HG03280 (cell line): ENCODE results near the gene OBSCN.

Experiments
- ATAC-seq: cut with Tn5 transposase; IDR thresholded peaks from one replicate; pipeline ENCODE4 v1.9.1; 2021; ENCODE audit warnings: mild to moderate bottlenecking, moderate library complexity; ENCODE audit not compliant: unreplicated experiment

OBSCN gene

DNA sequence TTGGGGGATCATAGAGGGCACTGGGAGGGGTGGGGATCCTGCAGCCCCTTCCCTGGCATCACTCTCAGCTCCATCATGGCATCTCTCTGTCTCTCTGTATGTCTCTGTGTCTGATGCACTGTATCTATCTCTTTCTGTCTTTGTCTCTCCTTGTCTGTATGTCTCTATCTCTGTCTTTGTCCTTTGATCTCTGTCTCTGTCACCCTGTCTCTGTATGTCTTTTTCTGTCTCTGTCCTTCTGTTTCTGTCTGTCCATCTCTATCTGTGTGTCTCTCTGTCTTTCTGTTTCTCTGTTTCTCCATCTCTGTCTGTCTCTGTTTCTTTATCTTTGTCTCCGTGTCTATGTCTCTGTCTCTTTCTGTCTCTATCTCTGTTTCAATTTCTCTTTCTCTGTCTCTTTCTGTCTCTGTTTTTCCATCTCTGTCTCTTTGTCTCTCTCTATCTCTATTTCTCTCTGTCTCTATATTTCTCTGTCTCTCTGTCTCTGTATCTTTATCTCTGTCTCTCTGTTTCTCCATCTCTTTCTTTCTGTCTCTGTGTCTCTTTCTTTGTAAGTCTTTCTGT, 142.4 kb downstream of the OBSCN start:
- no peak for ATAC-seq

DNA sequence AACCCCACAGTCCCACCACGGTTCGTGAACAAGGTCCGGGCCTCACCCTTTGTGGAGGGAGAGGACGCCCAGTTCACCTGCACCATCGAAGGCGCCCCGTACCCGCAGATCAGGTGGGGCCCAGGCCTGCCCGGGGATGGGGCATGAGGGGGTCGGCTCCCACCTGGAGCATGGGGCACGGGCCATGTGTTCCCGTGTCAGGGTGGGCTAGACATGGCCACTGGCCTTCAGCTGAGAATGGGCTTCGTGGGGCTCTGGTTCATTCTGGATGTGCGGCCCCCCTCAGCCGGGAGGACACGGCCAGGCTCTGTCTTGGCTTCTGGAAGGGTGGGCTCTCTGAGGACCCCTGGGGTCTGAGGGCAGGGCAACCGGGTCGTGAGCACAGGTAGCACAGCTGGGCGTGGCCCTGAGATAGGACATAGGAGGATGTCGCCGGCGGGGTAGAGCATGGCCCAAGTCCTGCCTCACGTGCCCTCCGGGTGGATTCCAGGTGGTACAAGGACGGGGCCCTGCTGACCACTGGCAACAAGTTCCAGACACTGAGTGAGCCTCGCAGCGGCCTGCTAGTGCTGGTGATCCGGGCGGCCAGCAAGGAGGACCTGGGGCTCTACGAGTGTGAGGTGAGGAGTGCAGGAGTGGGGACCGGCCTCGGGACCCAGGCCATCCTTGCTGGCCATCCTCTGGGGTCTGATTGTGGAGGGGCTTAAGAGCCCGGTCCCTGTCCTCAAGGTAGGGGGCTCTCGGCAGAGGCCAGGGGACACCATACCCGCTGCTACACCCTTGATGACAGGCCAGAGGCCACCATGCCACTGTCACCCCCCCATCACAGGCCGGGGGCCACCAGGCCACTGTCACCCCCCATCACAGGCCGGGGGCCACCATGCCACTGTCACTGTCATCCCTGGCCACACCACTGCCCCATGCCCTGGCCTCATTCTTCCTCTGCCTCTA, 143.3 kb downstream of the OBSCN start:
- ATAC-seq, result no peak

DNA sequence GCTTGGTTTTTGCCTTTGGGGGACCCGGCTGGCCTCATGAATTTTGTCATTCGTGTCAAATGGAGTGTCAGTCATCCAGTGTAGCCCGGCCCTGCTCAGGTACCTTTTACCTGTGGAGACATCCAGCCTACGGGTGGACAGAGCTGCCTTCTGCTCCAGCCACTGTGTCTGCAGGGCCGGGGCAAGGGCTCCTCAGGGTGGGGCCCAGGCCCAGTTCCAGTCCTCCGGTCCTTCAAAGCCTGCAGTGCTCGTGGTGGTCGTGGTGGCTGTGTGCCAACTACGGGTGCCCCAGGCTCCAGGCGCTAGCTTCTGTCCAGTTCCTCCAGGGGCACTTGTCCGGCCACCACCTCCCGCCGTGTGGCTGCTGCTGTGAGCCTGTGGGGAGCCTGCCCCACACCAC, 144.0 kb downstream of the OBSCN start:
- ATAC-seq, result no peak

DNA sequence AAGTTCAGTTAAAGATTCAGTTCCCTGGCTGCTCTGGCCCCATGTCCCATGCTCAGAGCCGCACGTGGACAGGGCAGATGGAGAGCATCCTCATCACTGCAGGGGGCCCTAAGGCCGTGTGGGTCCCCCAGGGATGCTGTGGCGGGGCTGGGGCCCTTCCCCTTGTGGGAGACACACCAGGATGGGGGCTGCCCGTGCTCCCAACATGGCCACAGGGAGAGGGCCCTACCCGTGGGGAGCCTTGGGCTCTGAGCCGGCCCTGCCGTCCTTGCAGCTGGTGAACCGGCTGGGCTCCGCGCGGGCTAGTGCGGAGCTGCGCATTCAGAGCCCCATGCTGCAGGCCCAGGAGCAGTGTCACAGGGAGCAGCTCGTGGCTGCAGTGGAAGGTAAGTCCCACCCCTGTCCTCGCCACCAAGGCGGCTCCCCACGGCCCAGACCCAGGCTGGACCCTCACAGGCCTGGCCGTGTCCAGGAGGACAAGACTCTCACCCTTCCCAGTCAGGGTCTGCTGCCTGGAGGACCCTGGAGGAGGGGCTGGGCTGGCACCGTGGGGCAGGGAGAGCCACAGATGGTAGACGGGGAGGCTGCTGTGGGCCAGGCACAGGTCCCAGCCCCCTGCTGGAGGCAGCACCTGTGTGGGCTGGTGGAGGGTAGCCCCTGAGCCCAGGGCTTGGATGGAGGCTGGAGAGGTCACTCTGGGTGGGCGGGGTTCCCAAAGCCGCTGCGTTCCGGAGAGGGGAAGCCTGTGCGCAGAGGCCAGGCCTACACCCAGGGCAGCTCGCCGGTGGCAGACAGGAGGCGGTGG, 145.0 kb downstream of the OBSCN start:
- ATAC-seq, result no peak

DNA sequence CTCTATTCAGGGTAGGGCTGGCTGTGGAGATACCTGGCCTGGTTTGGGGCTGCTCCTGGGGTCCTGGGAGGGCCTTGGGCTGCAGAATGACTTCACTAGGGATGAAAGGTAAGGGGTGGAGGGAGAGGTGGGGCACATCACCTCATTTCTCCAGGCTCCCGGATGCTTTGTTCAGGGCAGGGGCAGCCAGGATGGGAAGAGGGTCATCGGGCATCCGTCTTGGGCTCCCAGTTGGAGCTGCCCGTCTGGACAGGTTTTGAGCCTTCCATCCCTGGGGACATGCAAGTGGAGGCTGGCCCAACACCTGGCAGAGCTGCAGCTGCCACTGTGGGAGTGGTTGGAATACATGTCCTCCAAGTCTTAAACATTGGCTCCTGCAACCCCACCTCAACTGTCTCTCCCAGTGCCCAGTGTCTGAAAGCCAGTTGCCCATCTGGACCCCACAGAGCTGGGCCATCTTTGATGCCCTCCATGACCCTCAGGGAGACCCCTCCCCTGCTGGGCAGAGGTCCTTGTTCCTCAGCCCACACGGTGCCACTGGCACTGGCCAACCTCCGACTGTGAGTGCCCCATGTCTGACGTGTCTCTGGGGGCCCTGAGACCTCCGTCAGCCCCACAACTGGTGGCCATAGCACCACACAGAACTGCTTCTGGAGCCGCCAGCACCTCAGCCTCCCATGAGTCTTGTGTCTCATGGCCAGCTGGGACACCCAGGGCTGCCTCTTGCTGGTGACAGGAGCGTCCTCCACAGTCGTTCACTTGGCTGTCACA, 145.9 kb downstream of the OBSCN start:
- ATAC-seq, result no peak

DNA sequence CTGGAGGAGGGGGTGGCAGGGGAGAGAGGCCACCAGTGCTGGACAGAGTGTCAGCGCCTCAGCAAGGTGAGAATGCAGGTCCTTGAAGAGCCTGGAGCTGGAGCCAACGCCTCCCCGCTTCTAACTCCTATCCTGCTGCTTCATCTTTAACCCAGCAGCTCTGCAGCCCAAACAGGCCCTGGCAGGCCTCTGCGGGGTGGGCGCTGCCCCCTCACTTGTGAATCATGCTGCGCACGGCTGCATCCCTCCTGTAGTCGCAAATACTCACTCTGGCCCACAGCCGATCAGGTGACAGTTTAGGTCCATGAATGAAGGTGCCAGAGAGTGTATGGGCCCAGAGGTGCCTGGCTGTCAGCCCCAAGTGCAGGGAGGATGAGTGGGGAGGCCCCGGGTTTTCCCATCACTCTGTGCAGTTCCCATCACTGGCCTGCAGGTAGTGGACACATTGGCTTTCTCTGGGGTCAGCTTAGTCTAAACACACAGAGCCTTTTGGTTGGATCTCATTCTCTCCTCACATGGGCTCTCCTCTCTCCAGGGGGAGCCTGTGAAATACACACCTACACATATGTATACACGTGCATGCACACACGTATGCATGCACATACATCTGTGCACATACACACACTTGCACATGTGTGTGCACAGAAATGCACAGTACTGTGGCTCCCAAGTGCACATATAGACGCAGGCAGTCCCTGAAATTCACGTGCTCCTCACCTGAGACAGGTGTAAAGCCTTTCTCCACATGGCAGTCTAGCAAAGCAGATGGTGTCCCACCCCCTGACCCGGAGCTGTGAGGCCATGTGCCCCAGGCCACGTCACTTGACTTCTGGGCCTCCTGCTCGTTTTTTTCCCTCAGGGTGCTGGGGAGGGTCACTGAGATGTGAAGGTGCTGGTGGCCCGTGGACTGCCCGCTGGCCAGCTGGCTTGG, 146.8 kb downstream of the OBSCN start:
- no peak for ATAC-seq

DNA sequence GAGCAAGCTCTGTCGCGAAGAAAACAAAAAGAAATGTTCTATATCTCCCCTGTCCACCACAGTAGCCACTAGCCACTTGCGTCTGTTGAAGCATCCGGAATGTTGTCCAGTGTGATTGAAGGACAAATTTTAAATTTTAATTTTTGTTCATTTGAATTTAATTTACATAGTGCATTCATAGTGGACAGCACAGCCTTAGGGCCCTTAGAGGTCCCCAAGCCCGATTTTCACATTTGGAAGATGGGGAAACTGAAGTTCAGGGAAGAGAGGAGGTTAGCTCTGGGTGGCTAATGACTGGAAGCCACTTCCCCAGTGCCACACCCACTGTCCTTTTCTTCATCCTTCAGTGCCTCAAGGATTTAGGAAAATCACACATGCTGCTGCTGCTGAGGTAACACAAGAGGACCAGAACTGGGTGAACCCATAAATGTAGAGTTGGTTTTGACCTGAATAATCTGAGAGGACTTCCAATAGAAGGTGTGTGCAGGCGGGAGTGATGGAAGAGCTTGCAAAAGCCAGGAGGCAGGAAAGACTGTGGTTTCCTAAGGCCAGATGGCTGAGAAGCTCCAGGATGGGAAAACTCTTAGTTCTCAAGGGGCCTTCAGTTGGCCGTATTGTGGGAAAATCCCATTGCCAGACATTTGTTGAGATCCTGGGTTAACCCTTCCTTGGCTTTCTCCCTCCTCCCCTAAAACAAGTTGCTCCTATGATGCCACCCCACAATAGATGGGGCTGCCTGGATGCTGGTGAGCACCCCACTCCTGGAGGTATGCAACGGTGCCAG, 149.2 kb downstream of the OBSCN start:
- ATAC-seq, result no peak

DNA sequence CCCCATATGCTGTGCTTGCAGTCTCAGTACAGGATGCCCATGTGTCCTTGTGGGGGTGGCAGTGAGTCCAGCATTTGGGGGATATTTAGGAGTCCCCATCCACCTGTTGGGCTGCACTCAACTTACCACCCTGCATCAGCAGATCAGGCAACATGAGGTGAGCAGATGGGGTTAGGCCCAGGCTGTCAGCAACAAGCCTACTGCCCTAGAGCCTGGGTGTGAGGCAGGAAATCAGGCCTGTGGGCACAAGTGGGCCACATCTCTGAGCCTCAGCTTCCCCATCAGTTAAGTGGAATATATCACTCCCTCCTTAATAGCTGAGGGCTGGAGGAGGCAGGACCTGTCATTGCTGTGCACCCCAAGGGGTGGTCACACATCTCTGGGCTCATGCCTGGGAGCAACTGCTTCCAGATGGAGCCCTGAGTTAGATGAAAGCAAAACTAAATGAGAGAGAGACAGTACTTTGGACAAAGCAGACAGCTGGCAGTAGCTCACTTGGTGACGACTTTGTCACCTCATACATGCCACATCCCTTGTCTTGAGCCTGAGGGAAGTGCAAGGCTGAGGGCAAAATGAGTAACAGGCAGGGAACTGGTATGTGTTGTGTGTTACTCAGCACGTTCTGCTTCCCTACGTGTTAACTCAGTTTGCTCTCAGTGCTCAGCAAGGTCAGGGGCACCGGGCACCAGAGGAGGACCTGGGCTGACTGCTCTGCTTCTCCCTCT, 150.4 kb downstream of the OBSCN start:
- no peak for ATAC-seq

DNA sequence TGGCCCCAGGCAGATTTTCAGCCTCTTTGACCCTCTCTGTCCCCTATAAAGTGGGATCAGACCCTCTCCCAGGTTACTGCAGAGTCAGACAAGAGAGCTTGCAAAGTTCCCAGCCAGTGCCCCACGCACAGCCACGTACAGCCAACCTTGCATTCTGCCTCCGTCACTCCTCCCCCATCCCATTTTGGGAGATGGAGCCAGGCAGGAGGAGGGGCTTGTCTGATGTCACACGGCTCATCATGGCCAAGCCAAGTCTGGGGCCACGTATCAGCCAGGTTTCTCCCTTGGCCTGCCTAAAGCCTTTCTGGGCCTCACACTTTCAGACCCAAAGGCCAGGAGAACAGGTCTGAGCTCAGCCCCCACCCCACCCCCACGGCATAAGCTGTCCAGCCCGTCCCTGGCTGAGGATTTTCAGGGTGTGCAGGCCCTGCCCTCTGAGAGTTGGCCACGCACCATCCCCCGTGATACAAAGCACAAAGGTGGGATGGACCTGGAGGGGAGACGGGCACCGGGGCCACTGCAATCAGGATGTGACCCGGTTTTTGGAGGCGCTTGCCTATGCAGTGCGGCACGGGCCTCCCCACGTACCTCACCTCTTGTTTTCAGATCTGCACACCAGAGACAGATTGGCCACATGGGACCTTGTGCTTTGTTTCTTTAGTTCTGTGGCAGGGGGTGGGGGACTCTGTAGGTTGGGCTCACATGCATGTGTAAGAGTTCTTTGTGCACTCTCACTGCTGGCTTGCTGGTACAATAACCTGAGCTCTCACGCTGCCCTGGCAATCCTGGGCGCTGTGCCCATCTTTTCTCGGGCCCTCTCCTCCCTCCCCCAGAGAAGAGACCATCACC, 151.1 kb downstream of the OBSCN start:
- no peak for ATAC-seq

DNA sequence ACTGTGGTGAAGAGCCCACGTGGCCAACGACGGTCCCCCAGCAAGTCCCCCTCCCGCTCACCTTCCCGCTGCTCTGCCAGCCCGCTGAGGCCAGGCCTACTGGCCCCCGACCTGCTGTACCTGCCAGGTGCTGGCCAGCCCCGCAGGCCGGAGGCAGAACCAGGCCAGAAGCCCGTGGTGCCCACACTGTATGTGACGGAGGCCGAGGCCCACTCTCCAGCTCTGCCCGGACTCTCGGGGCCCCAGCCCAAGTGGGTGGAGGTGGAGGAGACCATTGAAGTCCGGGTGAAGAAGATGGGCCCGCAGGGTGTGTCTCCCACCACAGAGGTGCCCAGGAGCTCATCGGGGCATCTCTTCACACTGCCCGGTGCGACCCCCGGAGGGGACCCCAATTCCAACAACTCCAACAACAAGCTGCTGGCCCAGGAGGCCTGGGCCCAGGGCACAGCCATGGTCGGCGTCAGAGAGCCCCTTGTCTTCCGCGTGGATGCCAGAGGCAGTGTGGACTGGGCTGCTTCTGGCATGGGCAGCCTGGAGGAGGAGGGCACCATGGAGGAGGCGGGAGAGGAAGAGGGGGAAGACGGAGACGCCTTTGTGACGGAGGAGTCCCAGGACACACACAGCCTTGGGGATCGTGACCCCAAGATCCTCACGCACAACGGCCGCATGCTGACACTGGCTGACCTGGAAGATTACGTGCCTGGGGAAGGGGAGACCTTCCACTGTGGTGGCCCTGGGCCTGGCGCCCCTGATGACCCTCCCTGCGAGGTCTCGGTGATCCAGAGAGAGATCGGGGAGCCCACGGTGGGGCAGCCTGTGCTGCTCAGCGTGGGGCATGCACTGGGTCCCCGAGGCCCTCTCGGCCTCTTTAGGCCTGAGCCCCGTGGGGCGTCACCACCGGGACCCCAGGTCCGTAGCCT, 152.0 kb downstream of the OBSCN start:
- ATAC-seq, result no peak

DNA sequence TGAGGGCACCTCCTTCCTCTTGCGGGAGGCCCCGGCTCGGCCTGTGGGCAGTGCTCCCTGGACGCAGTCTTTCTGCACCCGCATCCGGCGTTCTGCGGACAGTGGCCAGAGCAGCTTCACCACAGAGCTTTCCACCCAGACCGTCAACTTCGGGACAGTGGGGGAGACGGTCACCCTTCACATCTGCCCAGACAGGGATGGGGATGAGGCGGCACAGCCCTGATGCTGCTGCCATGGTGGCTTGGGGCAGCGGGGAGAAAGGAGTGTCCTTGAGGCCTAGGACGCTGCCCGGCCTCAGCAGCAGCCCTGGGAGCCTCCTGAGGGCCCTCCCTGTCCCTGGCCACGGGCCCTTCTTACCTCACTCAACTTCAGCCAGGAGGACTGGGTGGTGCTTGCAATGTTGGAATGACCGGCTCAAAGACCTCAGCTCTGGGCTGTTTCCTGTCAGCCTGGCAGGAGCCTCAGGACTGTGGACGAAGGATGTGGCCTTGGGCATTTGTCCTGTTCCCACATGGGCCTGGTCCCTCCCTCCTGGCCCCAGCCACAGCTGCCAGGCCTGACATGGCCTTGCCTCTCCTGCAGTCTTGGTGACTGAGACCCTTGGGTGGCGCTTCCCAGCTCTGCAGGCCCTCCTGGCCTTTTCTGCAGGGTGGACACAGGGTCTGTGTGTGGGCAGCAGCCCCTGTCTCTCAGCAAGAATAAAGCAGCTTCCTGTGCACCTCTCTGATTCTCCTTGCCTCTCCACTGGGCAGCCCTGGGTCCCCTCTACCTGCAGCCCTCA, 152.9 kb downstream of the OBSCN start:
- no peak for ATAC-seq

DNA sequence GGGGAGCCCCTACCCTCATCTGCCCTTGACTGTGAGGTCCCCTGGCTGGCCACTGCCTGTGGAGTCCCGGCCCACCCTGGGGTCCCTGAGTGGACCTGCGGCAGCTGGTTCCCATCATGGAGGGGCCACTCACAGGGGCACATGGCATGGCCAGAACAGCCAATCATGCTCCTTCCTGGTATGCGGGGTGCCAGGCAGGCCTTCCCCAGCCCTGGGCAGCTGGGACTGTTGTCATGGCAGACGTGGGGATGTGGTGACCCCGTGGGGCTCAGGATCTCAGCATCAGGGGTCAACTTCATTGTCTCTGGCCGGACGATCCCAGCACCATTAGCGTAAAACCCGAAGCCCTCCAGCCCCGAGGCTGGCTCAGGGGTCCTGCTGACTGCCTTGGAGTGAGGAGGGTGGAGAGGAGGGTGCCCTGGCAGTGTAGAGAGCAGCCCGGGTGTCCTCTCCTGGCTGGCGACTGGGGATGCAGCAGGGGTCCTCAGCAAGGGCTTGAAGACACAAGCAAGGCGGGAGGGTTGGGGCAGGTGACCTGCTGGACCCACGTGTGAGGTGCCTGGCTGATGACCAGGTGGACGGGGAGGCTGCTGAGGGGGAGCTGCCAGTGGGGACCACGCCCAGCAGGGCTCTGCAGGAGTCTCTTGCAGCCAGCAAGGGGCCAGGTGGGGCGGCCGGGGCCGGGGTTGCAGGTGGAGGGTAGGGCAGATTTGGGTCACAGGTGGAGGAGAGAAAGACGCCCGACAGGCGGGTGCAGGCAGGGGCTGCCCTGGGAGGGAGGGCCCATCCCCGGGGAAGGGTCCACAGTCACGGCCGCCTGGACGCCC, 153.7 kb downstream of the OBSCN start:
- ATAC-seq, result no peak

DNA sequence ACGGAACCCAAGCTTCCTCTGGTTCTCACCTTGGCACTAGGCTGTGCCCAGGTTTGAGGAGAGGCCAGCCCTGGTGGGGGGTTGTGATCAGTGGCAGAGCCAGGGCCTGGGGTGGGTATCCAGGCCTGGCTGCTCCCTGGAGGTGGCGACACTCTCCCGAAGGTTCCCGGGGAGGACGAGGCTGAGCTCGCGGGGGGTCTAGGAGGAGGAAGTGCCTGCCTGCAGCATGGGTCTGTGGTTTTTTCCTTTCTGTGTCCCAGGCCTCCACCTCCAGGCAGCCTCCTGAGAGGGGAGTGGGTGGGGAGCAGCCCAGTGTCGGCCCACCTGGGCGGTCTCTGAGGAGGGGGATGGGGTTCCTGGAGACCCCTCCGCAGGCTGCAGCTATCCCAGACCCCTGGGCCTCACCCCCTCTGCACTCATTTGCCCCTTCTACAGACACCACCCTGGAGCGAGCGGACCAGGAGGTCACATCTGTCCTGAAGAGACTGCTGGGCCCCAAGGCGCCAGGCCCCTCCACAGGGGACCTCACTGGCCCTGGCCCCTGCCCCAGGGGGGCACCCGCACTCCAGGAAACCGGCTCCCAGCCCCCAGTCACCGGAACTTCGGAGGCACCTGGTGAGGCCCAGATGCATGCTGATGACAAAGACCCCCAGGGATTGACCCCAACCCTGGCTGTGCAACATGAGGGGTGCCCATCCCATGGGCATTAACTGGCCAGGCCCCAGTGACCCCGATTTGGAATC, 154.5 kb downstream of the OBSCN start:
- no peak for ATAC-seq

DNA sequence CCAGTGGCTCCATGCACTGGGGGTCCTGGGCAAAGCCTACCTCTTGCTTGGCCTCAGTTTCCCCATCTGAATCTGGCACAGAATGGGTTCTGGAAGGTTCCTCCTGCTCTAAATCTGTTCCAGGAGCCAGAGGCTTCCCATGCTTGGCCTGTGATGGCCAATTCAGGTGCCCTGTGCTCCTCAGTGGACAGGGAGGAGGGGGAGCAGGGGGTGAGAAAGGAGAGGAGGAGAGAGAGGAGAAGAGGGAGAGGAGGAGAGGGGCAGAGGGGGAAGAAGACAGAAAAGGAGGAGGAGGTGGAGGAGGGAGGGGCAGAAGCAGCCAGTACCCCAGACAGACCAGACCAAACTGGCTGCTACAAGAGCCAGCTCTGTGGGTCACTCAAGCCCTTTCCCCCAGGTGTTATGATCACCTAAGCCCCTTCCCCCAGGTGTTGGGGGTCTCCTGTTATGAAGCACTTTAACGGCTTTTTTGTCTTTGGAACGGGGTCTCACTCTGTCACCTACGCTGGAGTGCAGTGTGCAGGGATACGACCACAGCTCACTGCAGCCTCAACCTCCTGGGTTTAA, 155.1 kb downstream of the OBSCN start:
- ATAC-seq, result no peak
